GM18519 (cell line): Measurements from ENCODE around the gene REXO2.

Source experiments
- ATAC-seq: cut with Tn5 transposase; IDR thresholded peaks from one replicate; pipeline ENCODE4 v1.9.1; 2021; ENCODE audit warnings: mild to moderate bottlenecking, moderate library complexity; ENCODE audit not compliant: unreplicated experiment, low FRiP score

The REXO2 gene

DNA sequence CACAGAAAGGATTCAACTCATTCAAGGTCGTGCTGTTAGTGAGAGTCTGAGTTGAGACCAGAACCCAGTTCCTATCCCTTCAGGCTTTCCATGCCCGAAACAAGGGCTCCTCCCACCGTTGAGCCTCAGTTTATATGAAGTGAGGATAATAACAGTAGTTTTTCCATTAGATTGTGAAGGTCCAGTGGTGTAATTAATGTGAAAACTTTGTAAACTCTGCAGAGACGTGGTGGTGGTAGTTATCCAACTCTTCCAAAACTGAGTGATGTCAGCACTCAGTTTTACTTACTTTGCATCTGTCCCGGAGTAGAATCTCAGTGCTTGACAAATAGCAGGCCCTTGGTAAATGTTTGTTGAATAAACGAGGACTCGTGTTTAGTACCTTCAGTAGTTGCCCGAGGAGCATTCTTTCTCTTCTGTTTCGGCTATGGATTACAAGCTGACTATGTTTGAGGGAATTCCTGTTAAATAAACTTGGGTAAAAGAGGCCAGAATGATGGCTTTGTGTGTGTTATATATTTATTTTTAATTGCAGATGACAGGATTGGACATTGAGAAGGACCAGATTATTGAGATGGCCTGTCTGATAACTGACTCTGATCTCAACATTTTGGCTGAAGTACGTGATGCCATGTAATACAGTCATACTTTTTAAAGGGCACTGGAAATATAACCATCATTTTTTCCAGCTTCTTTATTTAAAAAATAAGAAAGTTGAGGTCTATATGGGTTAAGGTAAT is 1.0 kb downstream of the REXO2 start:
- ATAC-seq = no peak

DNA sequence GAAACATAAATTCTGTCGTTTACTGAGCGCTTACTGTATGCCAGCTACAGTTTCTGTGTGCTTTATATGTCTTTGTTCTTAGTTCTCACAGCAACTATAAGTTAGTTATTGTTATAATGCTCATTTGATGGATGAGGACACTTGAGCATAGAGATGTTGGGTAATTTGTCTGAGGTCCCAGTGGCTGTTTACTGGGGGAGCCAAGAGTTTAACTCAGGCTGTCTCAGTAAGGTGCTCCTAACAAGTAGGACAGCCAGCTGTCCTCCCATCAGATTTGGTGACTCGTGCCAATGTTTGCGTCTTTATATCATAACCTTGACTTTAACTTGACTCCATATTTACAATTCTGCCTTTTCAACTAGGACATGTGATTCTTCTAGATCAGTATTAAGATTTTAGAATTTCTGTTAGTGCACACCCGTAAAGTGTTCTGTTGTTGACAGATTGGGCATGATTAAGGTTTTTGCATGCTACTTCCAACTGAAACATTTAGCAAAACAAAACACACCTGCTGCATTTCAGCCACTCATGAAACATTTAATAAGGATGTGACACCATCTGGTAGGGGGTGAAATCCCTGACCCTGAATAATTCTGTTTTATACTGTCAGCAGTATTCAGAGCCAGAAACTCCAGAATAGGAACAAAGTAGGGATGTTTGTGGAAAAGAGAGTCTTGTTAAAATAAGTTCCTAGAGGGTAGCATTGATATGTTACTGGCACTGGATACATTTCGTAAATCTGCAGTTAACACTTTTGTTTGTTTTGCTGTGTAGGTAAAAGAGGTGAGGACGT is 1.9 kb downstream of the REXO2 start:
- ATAC-seq = no peak

DNA sequence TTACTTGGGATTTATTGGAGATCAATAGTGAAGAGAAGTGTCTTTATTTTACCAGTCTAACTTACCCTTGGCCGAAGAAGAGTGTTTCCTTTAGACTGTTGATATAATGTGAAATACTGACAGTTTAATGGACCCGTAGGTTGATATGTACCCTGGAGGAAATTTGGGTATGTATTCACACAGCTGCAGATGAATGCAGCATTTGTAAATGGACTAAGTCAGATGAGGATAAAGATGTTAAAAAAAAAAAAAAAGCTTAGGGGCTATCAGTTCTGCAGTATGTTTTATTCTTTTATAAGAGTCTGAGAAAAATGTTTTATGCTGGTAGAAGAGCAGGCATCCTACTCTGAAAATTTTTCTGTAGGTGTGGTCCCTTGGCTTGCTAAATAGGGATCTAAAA is 2.7 kb downstream of the REXO2 start:
- no peak for ATAC-seq

DNA sequence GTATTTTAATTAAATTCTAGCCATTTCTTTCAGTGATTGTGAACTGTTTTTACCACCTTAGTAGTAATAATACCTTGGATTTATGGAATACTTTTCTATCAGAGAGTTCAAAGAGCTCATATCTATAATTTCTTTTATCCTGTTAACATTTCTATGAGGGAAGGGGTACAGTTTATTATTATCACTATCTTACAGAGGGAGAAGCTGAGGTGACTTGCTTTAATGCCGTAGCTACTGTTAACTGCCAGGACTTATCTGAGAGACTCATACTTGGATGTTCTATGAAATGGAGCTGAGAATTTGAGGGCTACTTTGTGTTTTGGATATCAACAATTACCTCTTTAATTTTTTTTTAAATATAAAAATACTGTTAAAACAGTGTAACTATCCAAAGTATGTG is 3.3 kb downstream of the REXO2 start:
- ATAC-seq = no peak

DNA sequence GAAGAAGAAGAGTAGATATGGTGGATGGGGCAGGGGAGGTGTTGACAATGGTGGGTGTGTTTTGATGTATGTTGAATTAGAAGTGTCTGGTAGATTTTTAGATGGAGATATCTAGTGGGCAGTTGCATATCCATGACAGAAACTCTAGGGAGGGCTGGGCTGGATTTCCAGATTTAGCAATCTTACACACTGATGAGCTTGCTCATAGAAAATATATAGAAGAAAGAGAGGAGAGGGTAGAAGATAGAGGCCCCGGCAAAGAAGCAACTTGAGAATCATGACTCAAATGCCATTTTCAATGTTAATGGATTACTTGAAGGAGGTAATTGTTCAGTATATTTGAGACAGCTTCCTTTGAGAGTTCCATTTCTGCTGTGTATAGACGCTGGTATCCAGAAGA is 8.2 kb downstream of the REXO2 start:
- no peak for ATAC-seq

DNA sequence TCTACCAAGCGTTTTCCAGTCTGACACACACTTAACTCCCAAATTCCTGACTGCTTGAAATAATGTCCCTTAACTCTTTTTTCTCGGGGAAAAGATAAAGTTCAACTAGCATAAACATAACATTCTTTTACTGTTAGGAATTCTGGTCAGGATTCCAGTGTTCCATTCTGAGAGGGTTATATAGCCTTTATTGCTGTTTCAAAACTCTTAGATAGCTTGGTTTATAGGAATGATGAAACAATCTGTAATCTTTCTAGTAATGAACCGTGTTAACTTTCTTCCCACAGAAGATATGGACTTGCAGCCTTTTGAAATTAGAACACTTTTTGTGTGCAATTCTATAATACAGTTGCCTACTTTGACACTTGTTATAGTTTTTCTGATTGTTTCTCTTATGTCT is 8.6 kb downstream of the REXO2 start:
- no peak for ATAC-seq

DNA sequence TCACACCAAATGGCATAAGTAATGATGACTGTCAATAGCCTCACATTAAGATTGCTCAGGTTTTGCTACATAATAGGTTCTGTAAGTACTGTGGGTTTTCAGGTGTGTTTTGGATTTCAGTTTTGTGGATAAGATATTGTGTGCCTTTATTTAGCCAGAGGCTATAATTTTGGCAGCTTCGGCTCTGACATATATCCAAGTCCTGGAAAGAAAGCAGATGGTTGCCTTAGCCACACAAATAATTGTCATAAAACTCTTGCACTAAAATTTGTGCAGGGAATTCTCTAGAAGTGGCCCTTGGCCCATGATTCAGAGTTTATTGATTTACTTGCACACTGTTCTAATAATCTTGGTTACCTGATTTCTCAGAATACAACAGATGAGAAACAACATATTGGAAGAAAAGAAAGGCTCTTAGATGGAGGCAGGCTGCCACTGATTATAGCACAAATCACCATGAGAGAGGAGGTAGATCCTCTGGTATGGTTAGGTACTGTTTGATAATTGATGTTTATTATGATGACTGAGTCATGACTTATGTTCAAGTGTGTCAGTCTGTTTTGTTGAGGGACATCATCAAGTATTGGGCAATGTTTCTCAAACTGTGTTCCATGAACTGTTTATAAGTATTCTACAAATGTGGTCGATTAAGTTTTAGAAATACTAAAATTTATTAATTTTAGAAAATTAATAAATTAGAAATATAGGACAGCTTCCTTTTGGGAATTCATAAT is 9.6 kb downstream of the REXO2 start:
- ATAC-seq = no peak

DNA sequence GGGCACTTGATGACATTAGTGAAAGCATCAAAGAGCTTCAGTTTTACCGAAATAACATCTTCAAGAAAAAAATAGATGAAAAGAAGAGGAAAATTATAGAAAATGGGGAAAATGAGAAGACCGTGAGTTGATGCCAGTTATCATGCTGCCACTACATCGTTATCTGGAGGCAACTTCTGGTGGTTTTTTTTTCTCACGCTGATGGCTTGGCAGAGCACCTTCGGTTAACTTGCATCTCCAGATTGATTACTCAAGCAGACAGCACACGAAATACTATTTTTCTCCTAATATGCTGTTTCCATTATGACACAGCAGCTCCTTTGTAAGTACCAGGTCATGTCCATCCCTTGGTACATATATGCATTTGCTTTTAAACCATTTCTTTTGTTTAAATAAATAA is 10.6 kb downstream of the REXO2 start:
- ATAC-seq = no peak

DNA sequence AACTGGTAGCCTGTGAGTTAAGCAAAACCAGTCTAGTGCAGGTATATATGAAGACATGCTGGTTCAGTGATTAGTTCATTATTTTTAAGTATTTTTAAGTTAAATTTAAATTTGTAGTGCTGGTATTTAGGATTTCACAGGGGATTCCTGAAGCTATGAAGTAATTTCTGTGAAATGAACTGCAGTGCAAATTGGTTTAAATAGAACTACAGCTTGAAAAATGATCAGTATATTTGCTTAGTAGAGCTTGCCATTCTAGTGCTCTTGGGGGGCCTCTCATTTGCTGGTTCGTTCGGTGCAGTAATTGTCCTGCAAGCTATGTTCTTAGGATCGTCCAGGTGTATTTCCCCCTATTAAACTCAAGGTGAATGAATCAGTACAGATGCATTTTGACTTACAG is 13.1 kb downstream of the REXO2 start:
- ATAC-seq = no peak

DNA sequence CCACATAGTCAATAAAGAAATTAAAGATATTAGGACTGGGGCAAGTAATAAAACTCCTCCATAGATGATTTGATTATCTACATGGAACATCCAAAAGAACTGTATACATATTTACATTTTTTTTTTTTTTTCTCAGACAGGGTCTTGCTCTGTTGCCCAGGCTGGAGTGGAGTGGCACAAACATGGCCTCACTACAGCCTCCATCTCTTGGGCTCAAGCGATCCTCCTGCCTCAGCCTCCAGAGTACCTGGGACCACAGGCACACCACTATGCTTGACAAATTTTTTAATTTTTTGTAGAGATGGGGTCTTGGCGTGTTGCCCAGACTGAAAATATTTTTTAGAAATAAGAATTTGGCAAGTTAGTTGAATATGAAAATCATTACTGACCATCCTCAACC is 24.7 kb downstream of the REXO2 start:
- ATAC-seq = no peak

DNA sequence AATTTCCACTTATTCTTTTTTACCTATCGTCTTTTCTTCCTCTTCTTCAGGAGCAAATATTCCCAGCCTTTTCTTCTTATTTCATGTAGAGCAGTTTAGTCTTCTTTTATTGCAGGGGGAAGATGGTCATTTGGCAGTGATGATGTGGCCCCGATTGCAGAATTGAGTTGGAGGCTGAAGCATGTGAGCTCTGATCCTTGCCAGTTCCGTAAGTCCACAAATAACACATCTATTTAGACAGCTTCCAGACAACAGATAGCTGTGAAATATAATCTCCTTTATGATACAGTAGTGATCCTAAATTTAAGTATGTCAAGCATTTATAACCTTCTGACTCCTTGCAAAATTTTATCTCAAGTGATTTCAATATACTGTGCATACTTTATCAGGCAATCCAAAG is 27.5 kb downstream of the REXO2 start:
- ATAC-seq = no peak

DNA sequence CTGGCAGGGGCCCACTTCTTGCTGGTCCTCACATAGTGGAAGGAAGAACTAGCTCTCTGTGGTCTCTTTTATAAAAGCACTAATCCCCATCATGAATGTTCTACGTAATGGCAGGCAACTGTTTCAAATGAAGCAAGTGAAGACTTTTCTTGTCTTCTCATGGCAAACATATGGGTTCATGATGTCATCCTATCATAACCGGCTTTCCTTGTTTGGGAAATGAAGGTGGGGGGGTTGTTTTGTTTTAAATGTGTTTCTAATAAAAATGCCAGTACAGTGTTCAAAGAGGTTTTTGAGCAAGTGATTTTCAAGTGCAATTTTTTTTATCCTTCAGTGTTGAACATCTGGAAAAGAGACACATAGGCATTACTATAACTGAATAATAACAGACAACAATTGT is 33.4 kb downstream of the REXO2 start:
- ATAC-seq = no peak

DNA sequence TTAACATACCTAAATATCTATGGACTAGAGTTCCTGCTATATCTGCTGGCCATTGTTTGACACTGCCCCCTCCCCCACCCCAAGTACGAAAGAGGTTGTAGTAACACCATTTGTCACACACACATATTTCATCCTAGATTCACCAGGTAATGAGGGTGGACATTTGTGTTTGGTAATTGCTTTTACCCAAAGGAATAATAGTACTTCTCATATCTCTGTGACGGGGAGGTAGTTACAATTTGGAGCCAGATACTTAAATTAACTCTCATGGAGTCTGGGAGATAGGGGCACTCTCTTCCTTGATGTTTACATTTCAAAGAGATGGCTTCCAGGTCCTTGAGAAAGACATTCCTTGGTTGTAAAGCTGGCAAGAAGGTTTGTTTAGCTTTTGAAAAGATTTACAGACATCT is 38.7 kb downstream of the REXO2 start:
- no peak for ATAC-seq

DNA sequence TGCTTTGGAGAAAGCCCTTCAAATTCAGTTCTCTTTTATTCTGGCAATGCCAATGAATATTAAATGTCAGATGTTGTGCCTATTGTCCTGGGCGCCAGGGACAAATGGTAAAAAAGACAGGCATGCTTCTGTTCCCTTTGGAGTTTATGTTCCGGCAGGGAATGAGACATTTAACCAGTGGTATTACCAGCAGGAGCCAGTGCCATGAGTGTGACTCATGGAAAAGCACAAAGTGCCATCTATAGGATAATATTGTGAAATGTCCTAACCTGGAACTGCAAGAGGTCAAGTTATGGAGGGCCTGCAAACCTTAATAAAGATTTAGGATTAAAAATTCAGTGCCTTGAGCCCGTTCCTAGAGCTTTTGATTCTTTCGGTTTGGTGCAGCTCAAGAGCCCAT is 39.5 kb downstream of the REXO2 start:
- ATAC-seq = no peak

DNA sequence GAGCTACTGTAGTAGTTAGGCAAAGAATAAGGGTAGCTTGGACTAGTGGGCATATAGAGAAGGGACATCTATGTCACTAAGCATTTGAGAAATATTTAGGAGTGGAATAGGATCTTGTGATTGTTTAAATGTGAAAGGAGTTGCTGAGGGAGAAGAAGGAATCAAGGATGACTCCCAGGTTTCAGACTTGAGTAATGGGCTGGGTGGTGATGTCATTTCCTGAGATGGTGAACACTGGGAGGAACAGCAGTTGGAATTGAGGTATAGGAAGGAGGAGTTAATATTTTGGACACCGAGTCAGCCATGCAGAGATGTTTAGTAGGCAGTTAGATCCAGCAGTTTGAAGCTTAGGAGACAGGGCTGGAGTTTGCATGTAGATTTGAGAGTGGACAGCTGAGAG is 40.1 kb downstream of the REXO2 start:
- no peak for ATAC-seq

DNA sequence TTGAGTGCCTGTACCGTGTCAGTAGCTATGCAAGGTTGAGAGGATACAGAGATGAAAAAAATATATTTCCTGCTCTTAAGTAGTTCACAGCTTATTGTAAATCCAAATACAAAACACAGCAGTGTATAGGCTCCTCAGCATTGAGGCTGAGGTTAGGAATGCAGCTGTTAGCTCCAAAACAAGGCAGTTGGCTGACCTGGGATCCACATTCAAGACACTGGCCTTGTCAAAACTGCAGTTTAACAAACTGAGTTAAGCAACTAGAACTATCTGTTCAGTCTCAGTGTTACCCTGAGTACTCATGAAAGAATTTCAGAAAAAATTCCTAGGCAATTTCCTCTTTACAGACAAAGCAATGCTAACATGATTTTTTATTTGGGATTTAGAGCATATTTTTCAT is 42.8 kb downstream of the REXO2 start:
- no peak for ATAC-seq

DNA sequence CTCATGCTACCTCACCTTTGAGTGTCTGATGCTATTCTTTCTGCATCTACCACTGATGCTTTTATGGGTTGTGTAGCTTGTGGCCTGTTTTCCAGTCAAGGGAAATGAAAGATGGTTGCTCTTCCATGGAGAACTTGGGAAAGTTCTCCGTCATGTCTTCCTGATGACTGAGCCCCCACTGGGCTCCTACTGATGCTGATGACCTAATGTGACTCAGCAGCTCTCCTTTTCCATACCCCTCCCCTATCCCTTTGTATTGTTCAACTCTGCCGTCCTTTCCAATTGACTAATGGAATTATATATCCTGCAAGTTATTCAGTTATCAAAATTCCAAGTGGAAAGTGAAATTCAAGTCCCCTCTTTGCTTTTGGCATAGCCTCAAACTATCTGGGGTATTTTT is 44.7 kb downstream of the REXO2 start:
- ATAC-seq = no peak

DNA sequence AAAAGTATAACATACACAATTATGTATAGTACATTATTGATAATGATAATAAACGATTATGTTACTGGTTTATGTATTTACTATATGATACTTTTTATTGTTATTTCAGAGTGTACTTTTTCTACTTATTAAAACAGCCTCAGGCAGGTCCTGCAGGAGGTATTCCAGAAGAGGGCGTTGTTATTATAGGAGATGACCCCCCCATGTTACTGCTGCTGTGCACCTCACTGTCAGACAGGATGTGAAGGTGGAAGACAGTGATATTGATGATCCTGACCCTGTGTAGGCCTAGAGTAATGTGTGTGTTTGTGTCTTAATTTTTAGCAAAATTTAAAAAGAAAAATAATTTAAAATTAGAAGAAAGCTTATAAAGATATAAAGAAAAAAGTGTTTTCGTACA is 57.6 kb downstream of the REXO2 start:
- no peak for ATAC-seq

DNA sequence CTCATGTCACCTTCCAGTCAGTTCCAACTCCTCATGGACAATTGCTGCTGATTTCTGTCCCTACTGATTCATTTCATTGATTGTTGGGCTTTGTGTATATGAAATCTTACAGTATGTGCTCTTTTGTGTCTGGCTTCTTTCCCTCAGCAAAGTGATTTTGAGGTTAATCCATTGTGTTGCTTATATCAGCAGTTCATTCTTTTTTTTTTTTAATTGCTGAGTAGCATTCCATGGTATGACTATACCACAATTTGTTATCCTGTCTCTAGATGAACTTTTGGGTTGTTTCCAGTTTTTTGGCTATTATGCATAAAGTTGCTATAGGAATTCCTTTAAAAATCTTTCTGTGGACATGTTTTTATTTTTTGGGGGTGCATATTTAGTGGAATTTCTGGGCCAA is 60.5 kb downstream of the REXO2 start:
- no peak for ATAC-seq
